HEK293 (cell line): ENCODE measurements around the gene PLEKHA5.

Experiments
- CTCF ChIA-PET: fragments of 350-600 bp; formaldehyde crosslinking; extraction: SDS; loops from one replicate; lab custom pipeline; 2021; ENCODE audit warnings: antibody characterized with exemption; lab: Yijun Ruan, JAX
- POLR2A ChIA-PET: fragments of 300-600 bp; formaldehyde crosslinking; extraction: SDS; loops from one replicate; lab custom pipeline; 2020; ENCODE audit warnings: antibody characterized with exemption, inconsistent platforms; lab: Yijun Ruan, JAX
- H3K27ac ChIP-seq: fragments of 200-500 bp; sonication (Bioruptor generic); 2 replicates; pipeline ENCODE4 v1.5.1; 2014; ENCODE audit warnings: low read depth, low read length, control low read depth, inconsistent platforms; ENCODE audit errors: extremely low read depth
- H3K36me3 ChIP-seq, 2 experiments: fragments of 200-500 bp in 1 of 2; sonication (Bioruptor generic) in 1 of 2; 1 replicate in 1 of 2; 2 replicates in 1 of 2; pipeline ENCODE4 v1.5.1; 2014 to 2017; ENCODE audit warnings: inconsistent platforms in 2 of 2, low read length in 2 of 2; ENCODE audit not compliant: control insufficient read depth in 2 of 2, insufficient read depth in 1 of 2
- H3K4me1 ChIP-seq: fragments of 200-500 bp; sonication (Bioruptor generic); 2 replicates; pipeline ENCODE4 v1.5.1; 2014; ENCODE audit warnings: mild to moderate bottlenecking, low read length, inconsistent platforms; ENCODE audit not compliant: control insufficient read depth, insufficient read depth
- H3K4me3 ChIP-seq: 2 replicates; pipeline ENCODE4 v1.5.1; 2011; ENCODE audit warnings: low read depth, mild to moderate bottlenecking, control low read depth, low read length, moderate library complexity
- H3K9me3 ChIP-seq: fragments of 200-500 bp; sonication (Bioruptor generic); 2 replicates; pipeline ENCODE4 v1.5.1; 2014; ENCODE audit warnings: low read depth, low read length, inconsistent platforms; ENCODE audit not compliant: control insufficient read depth, insufficient read depth
- HOXC10 ChIP-seq: sonication (generic); formaldehyde crosslinking; IDR thresholded peaks from 2 replicates; pipeline ENCODE4 v1.8.1; 2023; ENCODE audit warnings: mild to moderate bottlenecking, missing genetic modification reagents
- KLF8 ChIP-seq: fragments of 450-650 bp; formaldehyde crosslinking; IDR thresholded peaks from 2 replicates; pipeline ENCODE4 v1.5.1; 2016; ENCODE audit warnings: missing biosample characterization, missing genetic modification characterization
- SCRT1 ChIP-seq: fragments of 450-650 bp; formaldehyde crosslinking; IDR thresholded peaks from 2 replicates; pipeline ENCODE4 v1.5.1; 2016; ENCODE audit warnings: missing biosample characterization, missing genetic modification characterization, borderline replicate concordance
- SETDB1 ChIP-seq: IDR thresholded peaks from one replicate; pipeline ENCODE4 v1.6.1; 2017; ENCODE audit warnings: mild to moderate bottlenecking, low read length, moderate library complexity, mixed read lengths; ENCODE audit not compliant: insufficient read length
- SP7 ChIP-seq: fragments of 450-650 bp; formaldehyde crosslinking; IDR thresholded peaks from 2 replicates; pipeline ENCODE4 v1.5.1; 2016; ENCODE audit warnings: missing biosample characterization, missing genetic modification characterization
- ZFP41 ChIP-seq: fragments of 450-650 bp; formaldehyde crosslinking; IDR thresholded peaks from 2 replicates; pipeline ENCODE4 v1.5.1; 2016; ENCODE audit warnings: missing biosample characterization, missing genetic modification characterization, borderline replicate concordance
- ZNF138 ChIP-seq: fragments of 450-650 bp; formaldehyde crosslinking; IDR thresholded peaks from 2 replicates; pipeline ENCODE4 v1.5.1; 2016; ENCODE audit warnings: missing biosample characterization, missing genetic modification characterization, borderline replicate concordance
- ZNF2 ChIP-seq: fragments of 450-650 bp; formaldehyde crosslinking; IDR thresholded peaks from 2 replicates; pipeline ENCODE4 v1.5.1; 2016; ENCODE audit warnings: missing biosample characterization, missing genetic modification characterization
- ZNF350 ChIP-seq: fragments of 450-650 bp; formaldehyde crosslinking; IDR thresholded peaks from 2 replicates; pipeline ENCODE4 v1.5.0; 2017; ENCODE audit warnings: missing biosample characterization, mild to moderate bottlenecking, missing genetic modification characterization
- ZNF37A ChIP-seq: fragments of 450-650 bp; IDR thresholded peaks from 2 replicates; pipeline ENCODE4 v1.5.1; 2018; ENCODE audit warnings: missing biosample characterization, missing genetic modification characterization
- ZNF394 ChIP-seq: fragments of 450-650 bp; formaldehyde crosslinking; IDR thresholded peaks from 2 replicates; pipeline ENCODE4 v1.5.1; 2016; ENCODE audit warnings: missing biosample characterization, missing genetic modification characterization, mild to moderate bottlenecking, moderate library complexity, borderline replicate concordance
- ZNF488 ChIP-seq: fragments of 450-650 bp; formaldehyde crosslinking; IDR thresholded peaks from 2 replicates; pipeline ENCODE4 v1.5.1; 2016; ENCODE audit warnings: missing biosample characterization, missing genetic modification characterization
- ZNF521 ChIP-seq: fragments of 450-650 bp; formaldehyde crosslinking; IDR thresholded peaks from 2 replicates; pipeline ENCODE4 v1.5.1; 2017; ENCODE audit warnings: missing biosample characterization, mild to moderate bottlenecking, missing genetic modification characterization
- ZNF600 ChIP-seq: fragments of 450-650 bp; formaldehyde crosslinking; IDR thresholded peaks from 2 replicates; pipeline ENCODE4 v1.5.1; 2016; ENCODE audit warnings: missing biosample characterization, missing genetic modification characterization
- ZNF626 ChIP-seq: fragments of 450-650 bp; sonication (Bioruptor Pico); formaldehyde crosslinking; IDR thresholded peaks from 2 replicates; pipeline ENCODE4 v1.5.1; 2018; ENCODE audit warnings: missing biosample characterization, missing genetic modification characterization, inconsistent platforms
- ZNF654 ChIP-seq: fragments of 450-650 bp; formaldehyde crosslinking; IDR thresholded peaks from 2 replicates; pipeline ENCODE4 v1.5.1; 2016; ENCODE audit warnings: low read depth, missing biosample characterization, missing genetic modification characterization
- ZNF701 ChIP-seq: fragments of 450-650 bp; formaldehyde crosslinking; IDR thresholded peaks from 2 replicates; pipeline ENCODE4 v1.5.1; 2016; ENCODE audit warnings: missing biosample characterization, missing genetic modification characterization
- ZNF830 ChIP-seq: fragments of 450-650 bp; IDR thresholded peaks from 2 replicates; pipeline ENCODE4 v1.5.0; 2018; ENCODE audit warnings: missing biosample characterization, missing genetic modification characterization, low read depth, mild to moderate bottlenecking, moderate library complexity
- ZSCAN18 ChIP-seq: fragments of 450-650 bp; formaldehyde crosslinking; IDR thresholded peaks from 2 replicates; pipeline ENCODE4 v1.5.1; 2016; ENCODE audit warnings: missing biosample characterization, missing genetic modification characterization

PLEKHA5 gene

DNA sequence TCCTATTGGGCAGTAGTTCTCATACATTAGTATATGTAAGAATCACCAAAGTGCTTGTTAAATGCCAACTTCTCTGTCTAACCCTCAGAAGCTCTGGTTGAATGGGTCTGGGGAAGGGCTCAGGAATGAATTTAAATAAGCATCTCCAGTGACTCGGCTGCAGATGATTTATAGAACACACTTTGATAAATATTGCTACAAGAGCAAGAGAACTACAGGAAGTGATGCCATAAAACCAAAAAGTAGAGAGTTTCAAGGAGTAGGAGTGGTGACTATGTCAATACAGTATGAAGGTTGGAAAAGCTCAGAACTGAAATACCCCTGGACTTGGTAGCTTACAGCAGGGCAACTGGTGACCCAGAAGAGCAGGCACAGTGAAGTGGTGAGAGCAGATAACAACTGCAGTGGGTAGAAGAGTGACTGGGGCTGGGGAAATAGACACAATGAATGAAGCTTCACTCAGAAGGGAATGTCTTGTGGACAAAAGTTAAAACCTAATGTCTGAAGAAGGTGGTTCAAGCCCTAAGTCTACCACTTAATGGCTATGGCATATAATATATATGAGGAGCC lies 8.0 kb upstream of the PLEKHA5 start (continued):
- TF ChIP-seq ZNF394 (tag by site-specific recombination) = no peak

- CTCF ChIA-PET = no interaction called here
- H3K4me3 ChIP-seq = no peak overlapping the region
- TF ChIP-seq SP7 (tag by site-specific recombination) (0 out of 2 replicates have a peak, but pooled peaks have one; percentile 17), ZNF138 (no peak)
- no peaks in the 10 kb centered on the region for H3K36me3 ChIP-seq
- H3K27ac ChIP-seq = no peak overlapping the region
- H3K4me1 ChIP-seq = no peaks in the 10 kb centered on the region; the same call in 1 of the 2 replicates
- no peaks in the 10 kb centered on the region for H3K9me3 ChIP-seq
- POLR2A ChIA-PET = no interaction called here
These were observed 4.2 kb upstream of the PLEKHA5 start for GRCh38 chr12:19125325-19125724.

GRCh38 chr12:19127270-19127669 lies 2.3 kb upstream of the PLEKHA5 start:
- H3K9me3 ChIP-seq = no peaks in the 10 kb centered on the region
- CTCF ChIA-PET = interaction anchor here (0.6 to 1.4 kb wide), 2 partner anchors 59 to 186 kb away, joined by 3 to 4 read pairs; no protein-coding TSS in a partner anchor
- TF ChIP-seq ZFP41 (tag by site-specific recombination) (no peak), SETDB1 (peak; percentile 91), ZNF350 (tag by site-specific recombination) (no peak)
- TF ChIP-seq, all 188 proteins: peak for 1
- POLR2A ChIA-PET = no interaction called here
- no peak overlapping the region for H3K27ac ChIP-seq
- no peak overlapping the region for H3K4me3 ChIP-seq
- H3K4me1 ChIP-seq = peaks cover 6% of the 10 kb centered on the region
- H3K36me3 ChIP-seq = no peaks in the 10 kb centered on the region

DNA sequence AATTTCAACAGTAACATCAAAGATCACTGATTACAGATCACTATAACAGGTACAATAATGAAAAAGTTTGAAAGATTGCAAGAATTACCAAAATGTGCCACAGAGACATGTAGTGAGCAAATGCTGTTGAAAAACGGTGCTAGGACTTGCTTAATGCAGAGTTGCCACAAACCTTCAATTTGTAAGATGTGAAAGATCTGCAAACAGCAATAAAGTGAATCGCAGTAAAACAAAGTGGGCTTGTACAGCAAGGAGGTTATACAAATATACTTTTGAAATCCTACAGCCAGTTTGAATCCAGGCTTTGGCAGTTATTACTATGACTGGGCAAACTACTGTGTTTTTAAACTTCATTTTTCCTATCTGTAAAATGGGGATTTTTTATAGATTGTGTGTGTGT lies 1.0 kb upstream of the PLEKHA5 start:
- TF ChIP-seq ZSCAN18 (tag by site-specific recombination) = no peak
- no peak for TF ChIP-seq ZNF701
- no peak for TF ChIP-seq KLF8 (tag by site-specific recombination)
- TF ChIP-seq ZNF2 = no peak
- no peak for TF ChIP-seq ZNF488 (tag by site-specific recombination)
- TF ChIP-seq HOXC10 = no peak
- TF ChIP-seq SCRT1 = no peak
- no peak for TF ChIP-seq ZNF37A
- no peak for TF ChIP-seq ZNF654 (tag by site-specific recombination)
- TF ChIP-seq ZNF830 (tag by site-specific recombination) = no peak
- no peak for TF ChIP-seq ZNF521 (tag by site-specific recombination)
- TF ChIP-seq ZNF600 (tag by site-specific recombination) = no peak
- no peak for TF ChIP-seq ZNF626 (tag by site-specific recombination)
- TF ChIP-seq, all 188 proteins: peak for 0
- Histone ChIP-seq H3K27ac (no peak overlapping the region), H3K9me3 (no peaks in the 10 kb centered on the region), H3K4me3 (no peak overlapping the region), H3K4me1 (peaks cover 13% of the 10 kb centered on the region), H3K36me3 (peaks cover 0 to 4% of the 10 kb centered on the region in 2 experiments; a peak in 1 of 3 replicates)
- CTCF ChIA-PET = interaction anchor here (1.4 kb wide), 1 partner anchor 58 kb away, joined by 4 read pairs; no protein-coding TSS in a partner anchor
- POLR2A ChIA-PET = interaction anchor here (0.7 kb wide), 1 partner anchor 17 kb away, joined by 3 read pairs; no protein-coding TSS in a partner anchor
